ENCODE results near the gene COLEC12. TPM values are rescaled to one million over a fixed set of nuclear protein-coding genes. Genes with fewer than 3 reads are reported as not detected.

COLEC12 gene
- total RNA-seq (2022; extraction: Qiagen RNA extraction): 0.02 to 0.06 TPM (median 0.03 TPM) in 5 replicates

DNA sequence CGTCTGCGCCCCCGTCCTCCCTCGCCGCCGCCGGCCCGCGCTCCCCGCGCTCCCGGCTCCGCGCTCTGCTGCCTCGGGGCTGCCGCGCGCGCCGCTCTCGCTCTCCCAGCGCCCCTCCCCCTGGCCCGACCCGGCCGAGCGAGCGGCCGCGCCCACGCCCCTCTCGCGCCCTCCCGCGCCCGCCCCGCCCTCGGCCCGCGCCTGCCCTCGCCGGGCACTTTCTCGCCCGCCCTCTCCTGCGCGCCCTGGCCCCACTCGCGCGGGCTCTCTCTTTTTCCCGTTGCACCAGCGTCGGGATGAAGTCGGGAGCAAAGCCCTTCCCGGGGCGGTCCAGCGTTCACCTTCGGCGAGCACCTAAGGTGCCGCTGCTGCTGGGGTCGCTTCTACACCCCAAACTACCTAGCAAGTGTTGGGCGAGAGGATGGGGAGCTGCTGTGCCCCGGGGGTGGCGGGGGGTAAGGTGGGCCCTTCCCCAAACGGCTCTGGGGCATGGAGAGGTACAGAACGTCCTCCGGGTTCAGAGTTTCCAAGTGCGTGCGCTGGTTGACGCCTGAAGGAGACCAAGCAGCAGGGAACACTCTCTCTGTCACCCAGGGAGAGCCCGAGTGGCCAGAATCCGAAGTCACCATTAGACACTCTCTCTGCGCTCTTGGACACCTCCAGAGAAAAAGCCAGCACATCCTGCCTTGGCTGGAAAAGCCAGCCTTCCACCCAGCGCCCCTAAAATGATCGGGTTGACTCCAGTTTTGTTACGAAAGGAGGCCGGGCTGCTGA lies at the start of gene COLEC12:
Gene COLEC12, minus strand, starts transcription at position 70 of the 774 bp plus-strand sequence. CDS start 187 bp downstream, outside the sequence.

GRCh38 chr18:267688-268552 lies 232.6 kb downstream of the COLEC12 start, which contains the start of gene THOC1:
THOC1 (minus strand) TSS chr18:268047; CDS start chr18:268019, 28 bp downstream.

Other genes with a start within 250 kb of the COLEC12 start
- gene THOC1, start 232.7 kb downstream of the COLEC12 start, total RNA-seq (2022; extraction: Qiagen RNA extraction): 15.9 to 19.4 TPM (median 17.9 TPM) in 5 replicates
- gene CETN1, start 79.7 kb upstream of the COLEC12 start, total RNA-seq (2022; extraction: Qiagen RNA extraction): not detected in 5 replicates
- gene CLUL1, start 96.3 kb upstream of the COLEC12 start, total RNA-seq (2022; extraction: Qiagen RNA extraction): 0.03 TPM in 1 of 5 replicates, not detected in the others
- gene TYMS, start 157.0 kb upstream of the COLEC12 start, total RNA-seq (2022; extraction: Qiagen RNA extraction): 159 to 169 TPM (median 165 TPM) in 5 replicates
- 20.2 to 26.4 TPM (median 23.8 TPM) in 5 replicates for gene ENOSF1, start 211.9 kb upstream of the COLEC12 start, total RNA-seq (2022; extraction: Qiagen RNA extraction)

Data from A549 treated with AZD2906 at 1 μM for 4 hours (cell line).